Germinal center (tissue), 1 donor: ENCODE measurements around the gene BRAT1.

Experiments used
- DNase-seq: peaks from one replicate; pipeline ENCODE4 v3.0.0; 2012; ENCODE audit warnings: mixed read lengths, low spot score

The BRAT1 gene

DNA sequence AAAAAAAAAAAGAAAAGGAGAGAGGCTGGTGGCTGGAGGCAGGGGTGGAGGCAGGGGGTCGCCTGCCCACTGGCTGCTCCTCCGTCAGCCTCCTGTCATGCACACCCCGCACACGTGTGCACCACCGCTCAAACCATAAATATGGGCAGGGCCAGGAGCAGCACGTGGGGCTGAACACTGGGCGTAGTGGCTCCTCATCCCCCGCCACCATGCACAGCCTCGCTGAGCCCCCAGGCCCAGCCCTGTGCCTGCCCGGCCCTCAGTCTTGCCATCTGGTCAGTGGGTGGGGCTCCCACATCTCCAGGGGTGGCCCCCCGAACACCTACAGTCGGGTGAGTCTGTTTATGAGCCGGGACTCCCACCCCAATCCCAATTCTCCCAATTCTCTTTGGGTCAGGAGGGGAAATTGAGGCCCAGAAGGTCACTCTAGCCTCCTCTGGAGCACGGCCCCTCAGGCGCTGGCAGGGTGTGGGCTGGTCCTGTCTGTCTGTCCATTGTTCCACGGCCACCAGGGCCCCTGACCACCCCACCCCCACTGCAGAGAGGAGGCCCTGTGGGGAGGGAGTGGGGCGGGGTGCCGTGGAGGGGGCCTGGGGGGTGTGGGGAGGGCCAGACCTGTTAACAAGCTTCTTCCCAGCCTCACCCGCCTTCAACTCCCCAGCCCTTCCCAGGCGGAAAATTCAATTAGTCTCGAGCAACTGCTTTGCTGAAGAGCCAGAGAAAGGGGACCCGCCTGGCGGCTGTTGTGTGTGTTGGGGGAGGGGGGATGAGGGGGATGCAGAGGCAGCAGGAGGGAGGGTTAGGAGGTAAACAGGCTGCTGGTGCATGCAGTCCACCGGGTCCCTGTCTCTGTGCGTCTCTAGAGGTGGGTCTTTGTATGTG, 59.7 kb downstream of the BRAT1 start:
- DNase-seq = no peak

DNA sequence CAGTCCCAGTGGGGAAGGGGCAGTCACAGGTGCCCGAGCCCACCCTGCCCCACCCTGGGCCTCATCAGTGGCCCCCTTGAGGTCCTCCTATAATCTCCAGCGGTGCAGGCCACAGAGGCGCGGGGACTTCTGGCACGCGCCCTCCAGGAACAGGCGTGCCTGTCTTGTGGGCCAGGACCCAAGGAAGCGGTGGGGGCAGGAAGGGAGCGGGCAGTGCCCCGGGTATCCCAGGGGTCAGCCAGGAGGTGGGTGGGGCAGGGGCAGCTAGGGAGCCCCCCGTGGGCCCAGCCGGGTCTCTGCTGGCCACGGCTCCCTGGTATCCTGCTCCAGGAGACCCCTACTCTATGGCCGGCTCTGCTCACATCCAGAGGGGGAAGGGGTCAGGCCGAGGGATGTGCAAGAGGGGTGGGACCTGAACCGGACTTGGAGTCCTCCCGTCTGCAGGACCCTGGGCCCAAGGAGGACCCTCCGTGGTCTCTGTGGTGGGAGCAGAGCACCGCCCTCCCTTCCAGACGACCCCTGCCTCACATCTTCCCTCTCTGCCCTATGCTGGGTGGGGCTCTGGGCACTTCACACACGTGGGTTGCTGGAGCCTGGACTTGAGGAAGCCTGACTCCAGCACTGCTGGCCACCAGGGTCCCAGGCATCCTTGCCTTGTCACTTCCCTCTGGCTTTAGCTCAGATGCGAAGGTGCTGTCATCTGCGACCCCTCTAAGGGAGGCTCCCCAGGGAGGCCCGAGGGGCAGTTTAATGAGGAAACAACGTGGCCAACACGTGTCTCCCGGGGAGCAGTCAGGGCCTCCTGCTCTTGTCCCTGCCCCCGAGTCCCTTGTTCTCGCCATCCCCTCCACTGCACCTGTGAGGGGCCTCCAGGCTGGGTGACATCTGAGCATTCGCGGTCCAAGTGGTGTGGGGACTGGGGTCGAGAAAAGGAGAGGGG, 60.9 kb downstream of the BRAT1 start:
- DNase-seq = no peak

DNA sequence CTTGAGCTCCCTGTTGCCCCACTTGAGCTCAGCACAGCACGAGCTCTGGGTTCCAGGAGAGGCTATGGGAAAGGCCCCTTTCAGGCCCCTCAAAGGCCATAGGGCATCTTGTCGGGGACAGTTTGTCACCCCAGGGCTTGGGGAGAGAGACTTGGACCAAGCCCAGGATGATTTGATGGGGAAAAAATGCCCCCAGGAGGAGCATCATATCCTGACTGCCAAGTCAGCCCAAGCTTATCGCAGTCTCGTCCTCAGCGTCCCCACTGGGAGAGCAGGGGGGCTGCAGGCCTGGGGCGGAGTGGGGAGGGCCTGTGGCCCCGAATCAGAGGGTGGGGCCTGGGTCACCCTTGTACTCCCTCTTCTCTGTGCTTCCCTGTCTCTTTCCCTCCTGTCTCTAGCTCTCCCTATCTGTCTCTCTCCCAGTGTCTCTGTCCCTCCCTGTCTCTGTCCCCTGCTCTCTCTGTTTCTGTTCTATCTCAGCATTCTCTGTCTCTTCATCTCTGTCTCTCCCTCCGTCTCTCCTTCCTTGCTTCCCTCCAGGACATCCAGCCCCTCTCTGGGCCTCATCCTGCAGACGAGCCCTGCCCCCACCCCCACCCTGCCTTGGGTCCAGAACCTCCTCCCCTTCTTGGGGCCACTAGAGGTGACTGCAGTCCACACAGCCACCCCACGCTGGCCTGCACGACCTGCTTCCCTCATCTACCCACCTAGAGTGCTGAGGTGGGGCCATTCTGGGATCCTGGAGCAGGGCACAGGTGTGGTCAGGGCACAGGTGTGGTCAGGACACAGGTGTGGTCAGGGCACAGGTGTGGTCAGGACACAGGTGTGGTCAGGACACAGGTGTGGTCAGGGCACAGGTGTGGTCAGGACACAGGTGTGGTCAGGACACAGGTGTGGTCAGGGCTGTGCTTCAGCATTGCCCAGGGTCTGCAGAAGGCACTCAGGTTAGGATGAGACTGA, 61.8 kb downstream of the BRAT1 start:
- no peak for DNase-seq

DNA sequence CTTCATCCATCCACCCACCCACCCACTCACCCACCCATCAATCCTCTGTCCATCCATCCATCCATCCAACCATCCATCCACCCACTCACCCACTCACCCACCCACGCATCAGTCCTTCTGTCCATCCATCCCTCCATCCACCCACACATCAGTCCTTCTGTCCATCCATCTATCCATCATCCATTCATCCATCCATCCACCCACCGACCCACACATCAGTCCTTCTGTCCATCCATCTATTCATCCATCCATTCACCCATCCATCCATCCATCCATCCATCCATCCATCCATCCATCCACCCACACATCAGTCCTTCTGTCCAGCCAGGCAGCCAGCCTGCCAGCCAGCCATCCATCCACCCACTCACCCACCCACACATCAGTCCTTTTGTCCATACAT, 63.3 kb downstream of the BRAT1 start:
- no peak for DNase-seq

DNA sequence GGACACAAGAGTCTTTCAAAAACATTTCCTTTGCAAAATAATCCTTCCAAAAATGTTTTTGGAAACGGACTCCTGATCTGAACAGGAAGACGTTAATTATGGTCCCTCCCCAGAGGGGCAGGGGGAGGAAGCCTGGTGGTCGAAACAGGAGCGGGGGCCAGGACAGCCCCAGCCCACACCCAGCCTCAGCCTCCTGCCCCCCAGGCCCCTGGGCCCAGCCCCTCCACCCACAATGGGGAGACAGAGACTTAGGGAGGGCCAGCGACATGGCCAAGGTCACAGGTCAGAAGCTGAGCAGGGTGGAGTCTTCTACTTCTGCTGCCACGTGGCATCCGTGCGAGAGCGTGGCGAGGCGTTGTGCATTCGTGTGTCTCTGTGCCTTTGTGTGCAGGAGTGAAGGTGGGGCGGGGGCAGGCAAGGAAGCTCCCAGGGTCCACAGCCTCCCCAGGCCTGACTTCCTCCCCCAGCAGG, 65.1 kb downstream of the BRAT1 start:
- no peak for DNase-seq

DNA sequence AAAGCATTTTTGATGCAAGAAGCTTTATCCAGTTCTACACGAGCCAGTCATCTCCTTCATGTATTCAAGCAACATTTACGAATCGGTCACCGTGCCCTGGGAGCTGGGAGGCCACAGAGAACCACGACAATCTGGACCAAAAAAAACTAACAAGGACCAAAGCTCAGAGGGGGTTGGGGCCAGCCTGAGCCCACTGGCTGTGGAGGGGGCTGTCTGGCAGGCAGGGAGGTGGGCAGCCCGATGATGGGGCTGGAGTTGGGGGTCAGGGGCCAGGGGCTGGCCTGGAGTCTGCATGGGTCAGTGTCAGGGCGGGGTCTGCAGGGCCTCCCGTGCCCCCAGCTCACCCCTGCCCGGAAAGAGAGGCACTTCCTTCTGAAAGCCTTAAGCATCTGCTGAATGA, 66.6 kb downstream of the BRAT1 start:
- DNase-seq = no peak

DNA sequence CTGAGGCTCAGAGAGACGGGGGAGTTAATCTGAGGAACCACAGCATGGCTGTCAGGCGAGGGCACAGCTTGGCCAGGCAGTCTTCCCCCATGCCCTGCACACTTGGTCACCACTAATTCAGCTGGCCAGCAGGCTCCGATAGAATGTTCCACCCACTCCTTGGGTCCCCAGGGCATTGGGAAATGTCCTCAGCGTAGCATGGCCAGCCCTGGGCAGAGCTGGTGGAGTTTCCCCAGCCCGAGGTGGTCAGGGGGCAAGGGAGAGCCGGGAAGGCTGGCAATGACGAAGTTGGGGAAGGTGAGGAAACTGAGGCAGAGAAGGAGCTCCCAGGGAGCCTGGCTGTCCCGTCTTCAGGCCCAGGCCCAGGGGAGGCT, 67.1 kb downstream of the BRAT1 start:
- no peak for DNase-seq
